ENCODE data around the gene HIRA.
"Not testable (repeated sequence)": the region's sequence is repeated elsewhere in the genome, so short reads cannot be mapped to it uniquely, and the experiment has no call there.

The HIRA gene

GRCh38 chr22:19354201-19354600 lies 77.3 kb downstream of the HIRA start:
- no peak for DNase-seq

- no peak for DNase-seq
Measured at GRCh38 chr22:19353363-19354131, 78.0 kb downstream of the HIRA start.

- DNase-seq: no peak
Measured at GRCh38 chr22:19352766-19353165, 78.8 kb downstream of the HIRA start.

GRCh38 chr22:19352217-19352616 lies 79.3 kb downstream of the HIRA start:
- DNase-seq: no peak

GRCh38 chr22:19351604-19352003 lies 79.9 kb downstream of the HIRA start:
- no peak for DNase-seq

GRCh38 chr22:19350947-19351346 lies 80.6 kb downstream of the HIRA start:
- no peak for DNase-seq

- DNase-seq: no peak
Measured at GRCh38 chr22:19350476-19350859, 81.1 kb downstream of the HIRA start.

GRCh38 chr22:19349778-19350475 lies 81.6 kb downstream of the HIRA start:
- DNase-seq: no peak

- DNase-seq: no peak
Measured at GRCh38 chr22:19346677-19347265, 84.8 kb downstream of the HIRA start.

GRCh38 chr22:19344420-19344819 lies 87.1 kb downstream of the HIRA start:
- no peak for DNase-seq

GRCh38 chr22:19343470-19343869 lies 88.1 kb downstream of the HIRA start:
- no peak for DNase-seq

GRCh38 chr22:19341500-19341899 lies 90.0 kb downstream of the HIRA start:
- DNase-seq: no peak

- DNase-seq: no peak
Measured at GRCh38 chr22:19337137-19337536, 94.4 kb downstream of the HIRA start.

- DNase-seq: no peak
Measured at GRCh38 chr22:19336133-19337075, 95.1 kb downstream of the HIRA start.

GRCh38 chr22:19331975-19332374 lies 99.6 kb downstream of the HIRA start:
- no peak for DNase-seq

- no peak for DNase-seq
Measured at GRCh38 chr22:19331474-19331873, 100.1 kb downstream of the HIRA start.

- DNase-seq: no peak
Measured at GRCh38 chr22:19330865-19331418, 100.6 kb downstream of the HIRA start.

GRCh38 chr22:19330205-19330604 lies 101.3 kb downstream of the HIRA start:
- DNase-seq: not testable (repeated sequence)

GRCh38 chr22:19329454-19329853 lies 102.1 kb downstream of the HIRA start:
- no peak for DNase-seq

- no peak for DNase-seq
Measured at GRCh38 chr22:19325296-19325948, 106.1 kb downstream of the HIRA start.

GRCh38 chr22:19323420-19323819 lies 108.1 kb downstream of the HIRA start:
- not testable (repeated sequence) for DNase-seq

GRCh38 chr22:19321757-19322156 lies 109.8 kb downstream of the HIRA start:
- DNase-seq: no peak
